GM20000 (cell line): Measurements from ENCODE around the gene TIAM2.
"Not testable (repeated sequence)": the region's sequence is repeated elsewhere in the genome, so short reads cannot be mapped to it uniquely, and the experiment has no call there.

Source experiments
- DNase-seq: peaks from one replicate; pipeline ENCODE4 v3.0.0; 2012; ENCODE audit warnings: low spot score
- CTCF ChIP-seq: IDR thresholded peaks from 2 replicates; pipeline ENCODE4 v1.5.1; 2012; ENCODE audit warnings: mild to moderate bottlenecking, control low read depth; ENCODE audit errors: extremely low read depth, missing control alignments

Gene TIAM2

GRCh38 chr6:155212106-155212505, 217.0 kb downstream of the TIAM2 start:
- no peak for DNase-seq

GRCh38 chr6:155212616-155213380, 217.7 kb downstream of the TIAM2 start:
- no peak for TF ChIP-seq CTCF
- no peak for DNase-seq

More at GRCh38 chr6:155212106-155212505, 217.0 kb downstream of the TIAM2 start:
- no peak for TF ChIP-seq CTCF

- TF ChIP-seq CTCF = no peak
- no peak for DNase-seq
These were observed 218.7 kb downstream of the TIAM2 start for GRCh38 chr6:155213611-155214372.

GRCh38 chr6:155215906-155216305, 220.8 kb downstream of the TIAM2 start:
- no peak for DNase-seq
- TF ChIP-seq CTCF = no peak

- DNase-seq = no peak
- no peak for TF ChIP-seq CTCF
These were observed 221.4 kb downstream of the TIAM2 start for GRCh38 chr6:155216312-155217046.

- DNase-seq = not testable (repeated sequence)
These were observed 223.6 kb downstream of the TIAM2 start for GRCh38 chr6:155218711-155219110.

GRCh38 chr6:155219299-155219698, 224.2 kb downstream of the TIAM2 start:
- DNase-seq = no peak
- no peak for TF ChIP-seq CTCF
